Smooth muscle cell (in vitro differentiated cells): Measurements from ENCODE around the gene GRAMD1A. TPM values are rescaled to one million over a fixed set of nuclear protein-coding genes. Genes with fewer than 3 reads are reported as not detected.

Experiments
- DNase-seq: peaks from one replicate; lab custom pipeline; 2025; ENCODE audit not compliant: unreplicated experiment; lab: John Stamatoyannopoulos, UW
- H2AFZ ChIP-seq: fragments of 200-600 bp; sonication (generic); 2 replicates; pipeline ENCODE4 v1.6.0; 2016; ENCODE audit warnings: antibody characterized with exemption, low read depth, mild to moderate bottlenecking
- H3F3A ChIP-seq: fragments of 200-600 bp; sonication (generic); 2 replicates; pipeline ENCODE4 v1.6.0; 2017; ENCODE audit warnings: antibody characterized with exemption, low read depth
- H3K27ac ChIP-seq: fragments of 200-600 bp; sonication (generic); 2 replicates; pipeline ENCODE4 v1.5.1; 2016; ENCODE audit warnings: low read depth, mild to moderate bottlenecking
- H3K27me3 ChIP-seq: fragments of 200-600 bp; sonication (generic); 2 replicates; pipeline ENCODE4 v1.6.1; 2016; ENCODE audit warnings: low read depth, mild to moderate bottlenecking
- H3K36me3 ChIP-seq: fragments of 200-600 bp; sonication (generic); 2 replicates; pipeline ENCODE4 v1.5.1; 2016; ENCODE audit warnings: low read depth
- H3K4me1 ChIP-seq: fragments of 200-600 bp; sonication (generic); 2 replicates; pipeline ENCODE4 v1.5.1; 2016; ENCODE audit warnings: low read depth
- H3K4me2 ChIP-seq: fragments of 200-600 bp; sonication (generic); 2 replicates; pipeline ENCODE4 v1.6.0; 2016; ENCODE audit warnings: mild to moderate bottlenecking
- H3K4me3 ChIP-seq: fragments of 200-600 bp; sonication (generic); 2 replicates; pipeline ENCODE4 v1.5.1; 2016; ENCODE audit warnings: mild to moderate bottlenecking
- H3K79me2 ChIP-seq: fragments of 200-600 bp; sonication (generic); 2 replicates; pipeline ENCODE4 v1.6.0; 2016; ENCODE audit warnings: low read depth, mild to moderate bottlenecking
- H3K9ac ChIP-seq: fragments of 200-600 bp; sonication (generic); 2 replicates; pipeline ENCODE4 v1.6.0; 2016; ENCODE audit warnings: low read depth
- H3K9me3 ChIP-seq: fragments of 200-600 bp; sonication (generic); replicated peaks from 2 replicates; pipeline ENCODE4 v1.5.1; 2016; ENCODE audit warnings: low read depth
- H4K20me1 ChIP-seq: fragments of 200-600 bp; sonication (generic); 2 replicates; pipeline ENCODE4 v1.6.0; 2016; ENCODE audit warnings: low read depth
- CTCF ChIP-seq: fragments of 200-600 bp; sonication (generic); IDR thresholded peaks from 2 replicates; pipeline ENCODE4 v1.5.1; 2017; ENCODE audit warnings: borderline replicate concordance, mild to moderate bottlenecking, antibody characterized with exemption; ENCODE audit not compliant: insufficient read depth, poor library complexity, severe bottlenecking
- WGBS: methylation state at CpG from one replicate; pipeline ENCODE4 v1.1.7; 2016; ENCODE audit warnings: low lambda C conversion rate; 5-methylcytosine and 5-hydroxymethylcytosine counted together
- polyA plus RNA-seq: library from polyadenylated mRNA; unstranded; fragments of >200 nt; fragmentation: Nextera tagmentation; extraction: Ambion mirVana; gene quantifications from 2 replicates; pipeline ENCODE4 v1.2.1, GENCODE V29; 2016
- total RNA-seq: library from RNA; depleted of rRNA; stranded (reverse); fragments of >200 nt; gene quantifications from 2 replicates; pipeline ENCODE4 v1.2.3, GENCODE V29; 2014

Gene GRAMD1A
- total and polyA plus RNA-seq, 2 experiments from 2014 or later: 27.6 to 59.6 TPM

- Histone ChIP-seq H3K36me3 (no peaks in the 10 kb centered on the region), H3K4me3 (no peak overlapping the region), H3K4me2 (peak overlapping the region; percentile 46), H3K9ac (no peak overlapping the region), H3K27ac (no peak overlapping the region), H4K20me1 (no peaks in the 10 kb centered on the region), H3K79me2 (no peaks in the 10 kb centered on the region), H3F3A (no peaks in the 10 kb centered on the region), H2AFZ (no peak overlapping the region), H3K4me1 (peaks cover 10% of the 10 kb centered on the region), H3K9me3 (no peaks in the 10 kb centered on the region), H3K27me3 (no peaks in the 10 kb centered on the region)
- WGBS: 66% methylated on average over 10 of the region's 10 CpGs
- TF ChIP-seq CTCF: no peak
- DNase-seq: no peak
Observed at GRCh38 chr19:35068941-35069634, 69.0 kb downstream of the GRAMD1A start.

GRCh38 chr19:35069696-35070095 lies 69.6 kb downstream of the GRAMD1A start:
- Histone ChIP-seq H4K20me1 (no peaks in the 10 kb centered on the region), H3K4me1 (peaks cover 10% of the 10 kb centered on the region), H3K9me3 (no peaks in the 10 kb centered on the region), H3K79me2 (no peaks in the 10 kb centered on the region), H3K4me2 (no peak overlapping the region), H3K9ac (no peak overlapping the region), H3K4me3 (no peak overlapping the region), H3K36me3 (no peaks in the 10 kb centered on the region), H2AFZ (no peak overlapping the region), H3K27ac (no peak overlapping the region), H3F3A (no peaks in the 10 kb centered on the region), H3K27me3 (no peaks in the 10 kb centered on the region)
- no peak for TF ChIP-seq CTCF
- DNase-seq: no peak
- 93% methylated on average over 1 of the region's 1 CpG for WGBS

GRCh38 chr19:35070471-35070870 lies 70.3 kb downstream of the GRAMD1A start:
- H3K36me3 ChIP-seq: no peaks in the 10 kb centered on the region
- H3K4me1 ChIP-seq: peaks cover 10% of the 10 kb centered on the region
- no peak overlapping the region for H3K9ac ChIP-seq
- H3K27ac ChIP-seq: no peak overlapping the region
- WGBS: 91% methylated on average over 3 of the region's 3 CpGs
- no peak for TF ChIP-seq CTCF
- H3K9me3 ChIP-seq: no peaks in the 10 kb centered on the region
- no peak overlapping the region for H2AFZ ChIP-seq
- DNase-seq: no peak
- H4K20me1 ChIP-seq: no peaks in the 10 kb centered on the region
- no peaks in the 10 kb centered on the region for H3K79me2 ChIP-seq
- H3F3A ChIP-seq: no peaks in the 10 kb centered on the region
- no peak overlapping the region for H3K4me2 ChIP-seq
- H3K27me3 ChIP-seq: no peaks in the 10 kb centered on the region
- no peak overlapping the region for H3K4me3 ChIP-seq

- no peak overlapping the region for H3K9ac ChIP-seq
- H2AFZ ChIP-seq: no peak overlapping the region
- H3K4me3 ChIP-seq: no peak overlapping the region
- no peaks in the 10 kb centered on the region for H3K27me3 ChIP-seq
- no peaks in the 10 kb centered on the region for H4K20me1 ChIP-seq
- no peak for TF ChIP-seq CTCF
- no peaks in the 10 kb centered on the region for H3K79me2 ChIP-seq
- no peak overlapping the region for H3K27ac ChIP-seq
- 84% methylated on average over 10 of the region's 10 CpGs for WGBS
- H3K4me2 ChIP-seq: no peak overlapping the region
- no peaks in the 10 kb centered on the region for H3K9me3 ChIP-seq
- H3K36me3 ChIP-seq: no peaks in the 10 kb centered on the region
- H3K4me1 ChIP-seq: peaks cover 5% of the 10 kb centered on the region
- no peaks in the 10 kb centered on the region for H3F3A ChIP-seq
- no peak for DNase-seq
Observed at GRCh38 chr19:35073516-35073915, 73.4 kb downstream of the GRAMD1A start.
